Raji (cell line): ENCODE measurements around the gene KIFAP3.

Experiments
- POLR2A ChIP-seq: IDR thresholded peaks from 2 replicates; pipeline ENCODE4 v1.6.1; 2011; ENCODE audit warnings: low read depth, low read length, control low read depth; ENCODE audit not compliant: insufficient read depth

Gene KIFAP3

DNA sequence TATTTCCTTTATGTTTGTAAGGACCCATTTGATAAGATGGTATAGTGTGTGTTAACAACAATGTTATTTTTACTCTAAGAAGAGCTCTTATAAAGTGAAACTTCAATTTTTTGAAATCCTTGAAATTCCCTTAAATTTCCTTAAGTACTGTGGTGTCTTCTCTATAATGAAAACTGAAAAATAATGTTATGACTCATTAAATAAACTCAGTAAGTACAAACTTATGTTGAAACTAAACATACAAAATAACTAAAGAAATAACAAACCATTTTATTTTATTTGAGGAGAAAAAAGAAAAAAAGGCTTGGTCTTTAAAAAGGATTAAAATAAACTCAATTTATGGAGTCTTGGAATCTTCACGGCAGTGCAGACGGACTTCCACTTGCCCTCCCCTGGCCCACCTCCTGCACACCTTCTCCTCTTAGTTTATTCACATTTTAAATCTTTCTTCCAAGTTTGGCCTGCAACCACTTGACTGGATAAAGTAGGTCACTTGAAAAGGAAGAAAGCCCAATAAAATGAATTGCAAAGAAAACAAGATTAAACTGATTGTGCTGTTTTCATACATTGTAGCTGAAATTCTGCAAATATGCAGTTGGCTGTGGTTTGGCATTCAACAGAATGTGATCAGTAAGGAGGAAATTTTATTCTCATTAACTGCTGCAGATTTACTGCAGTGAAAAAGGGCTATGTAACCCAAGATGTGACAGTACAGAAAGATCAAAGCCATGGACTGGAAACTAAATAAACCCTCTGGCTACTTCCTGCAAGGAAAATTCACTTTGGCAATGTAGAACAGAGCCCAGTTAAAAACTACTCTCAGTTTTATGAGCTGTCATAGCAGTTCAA, 132.3 kb downstream of the KIFAP3 start:
- no peak for TF ChIP-seq POLR2A

DNA sequence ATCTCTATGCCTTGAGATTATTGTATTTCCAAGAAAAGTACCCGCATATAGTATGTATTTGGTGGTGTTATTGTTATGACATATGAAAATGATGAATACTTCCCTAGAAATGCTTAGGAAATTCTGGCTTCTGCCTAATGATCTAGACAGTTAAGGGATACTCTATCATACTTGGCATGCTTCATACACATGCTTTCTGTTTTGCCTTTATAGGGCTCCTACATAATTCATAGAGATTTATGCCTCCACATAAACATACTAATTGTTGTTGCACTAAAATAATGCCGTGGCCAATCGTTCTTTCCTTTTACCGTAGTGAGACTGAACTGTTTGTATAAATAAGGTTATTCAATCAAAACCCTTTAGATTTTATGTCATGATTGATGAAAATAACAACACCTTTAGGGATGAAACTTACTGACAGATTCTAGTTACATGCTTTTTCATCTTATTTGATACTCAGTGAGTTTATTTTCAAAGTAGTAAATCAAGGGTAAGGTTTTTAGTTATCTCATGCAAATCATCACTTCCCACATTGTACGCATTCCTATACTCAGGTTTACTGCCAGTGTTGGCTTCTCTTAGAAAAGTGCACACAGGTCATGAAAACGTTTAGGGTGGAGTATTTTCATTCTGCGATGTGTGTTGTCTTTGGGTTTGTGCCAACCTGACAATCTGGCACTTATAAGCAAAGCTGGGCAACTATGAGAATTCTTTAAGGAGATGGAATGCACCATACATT, 140.3 kb downstream of the KIFAP3 start:
- no peak for TF ChIP-seq POLR2A

DNA sequence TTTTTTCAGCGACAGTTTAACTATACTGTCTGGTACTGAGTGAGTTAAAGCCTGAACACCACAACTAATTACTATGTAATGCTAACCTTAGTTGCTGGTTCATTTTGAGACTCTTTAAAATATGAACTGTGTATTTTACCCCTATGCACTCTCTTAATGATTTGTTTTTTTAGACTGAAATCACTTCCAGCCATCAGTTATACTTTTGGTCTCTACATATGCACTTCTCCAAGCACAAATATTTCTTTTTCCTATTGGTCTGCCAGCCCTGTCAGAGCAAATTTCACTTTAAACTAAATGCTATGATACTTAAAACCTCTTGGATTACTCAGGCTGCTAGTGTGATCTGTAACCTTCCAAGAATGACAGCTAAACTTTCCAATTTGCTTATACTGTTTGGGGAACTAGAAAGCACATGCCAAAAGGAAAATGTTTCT, 142.7 kb downstream of the KIFAP3 start:
- no peak for TF ChIP-seq POLR2A

DNA sequence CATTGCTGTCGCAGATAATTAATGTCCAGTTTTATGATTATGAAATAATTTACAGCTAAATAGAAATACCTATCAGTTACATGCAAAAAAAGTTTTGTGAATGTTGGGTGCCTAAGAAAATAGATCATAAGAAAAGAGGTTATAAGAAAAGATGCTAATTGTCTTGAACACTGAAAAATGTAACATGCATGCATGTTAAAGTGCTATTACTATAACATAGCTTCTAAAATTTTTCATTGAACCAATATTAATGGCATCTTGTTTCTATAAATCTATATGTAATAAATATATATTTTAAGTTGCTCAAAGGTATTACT, 145.3 kb downstream of the KIFAP3 start:
- TF ChIP-seq POLR2A, result no peak

DNA sequence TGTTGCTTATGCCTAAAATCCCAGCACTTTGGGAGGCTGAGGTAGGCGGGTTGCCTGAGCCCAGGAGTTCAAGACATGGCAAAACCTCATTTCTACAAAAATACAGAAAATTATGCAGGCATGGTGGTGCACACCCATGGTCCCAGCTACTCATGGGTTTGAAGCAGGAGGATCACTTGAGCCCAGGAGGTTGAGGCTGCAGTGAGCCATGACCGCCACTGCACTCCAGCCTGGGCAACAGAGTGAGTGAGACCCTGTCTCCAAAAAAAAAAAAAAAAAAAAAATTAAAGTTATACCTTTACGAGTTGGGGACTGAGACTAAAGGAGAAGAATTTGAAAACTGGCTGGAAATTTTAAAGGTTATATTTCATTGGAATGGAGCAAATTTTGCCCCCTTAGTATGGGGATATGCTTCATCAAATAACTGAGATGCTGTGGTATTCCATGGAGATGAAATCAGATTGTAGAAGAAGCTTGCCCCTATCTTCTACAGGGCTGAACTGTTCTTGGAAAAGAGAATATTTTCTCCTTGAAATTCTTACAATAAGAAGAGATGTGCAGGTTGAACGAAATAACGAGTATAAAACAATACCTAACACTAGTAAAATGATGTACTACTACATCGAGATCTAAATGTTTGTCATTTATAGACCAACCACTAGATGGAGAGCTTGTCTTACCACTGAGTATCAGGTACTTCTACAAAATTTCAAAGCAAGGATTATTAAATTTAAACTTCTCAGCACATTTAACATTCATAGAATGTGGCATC, 145.9 kb downstream of the KIFAP3 start:
- no peak for TF ChIP-seq POLR2A

DNA sequence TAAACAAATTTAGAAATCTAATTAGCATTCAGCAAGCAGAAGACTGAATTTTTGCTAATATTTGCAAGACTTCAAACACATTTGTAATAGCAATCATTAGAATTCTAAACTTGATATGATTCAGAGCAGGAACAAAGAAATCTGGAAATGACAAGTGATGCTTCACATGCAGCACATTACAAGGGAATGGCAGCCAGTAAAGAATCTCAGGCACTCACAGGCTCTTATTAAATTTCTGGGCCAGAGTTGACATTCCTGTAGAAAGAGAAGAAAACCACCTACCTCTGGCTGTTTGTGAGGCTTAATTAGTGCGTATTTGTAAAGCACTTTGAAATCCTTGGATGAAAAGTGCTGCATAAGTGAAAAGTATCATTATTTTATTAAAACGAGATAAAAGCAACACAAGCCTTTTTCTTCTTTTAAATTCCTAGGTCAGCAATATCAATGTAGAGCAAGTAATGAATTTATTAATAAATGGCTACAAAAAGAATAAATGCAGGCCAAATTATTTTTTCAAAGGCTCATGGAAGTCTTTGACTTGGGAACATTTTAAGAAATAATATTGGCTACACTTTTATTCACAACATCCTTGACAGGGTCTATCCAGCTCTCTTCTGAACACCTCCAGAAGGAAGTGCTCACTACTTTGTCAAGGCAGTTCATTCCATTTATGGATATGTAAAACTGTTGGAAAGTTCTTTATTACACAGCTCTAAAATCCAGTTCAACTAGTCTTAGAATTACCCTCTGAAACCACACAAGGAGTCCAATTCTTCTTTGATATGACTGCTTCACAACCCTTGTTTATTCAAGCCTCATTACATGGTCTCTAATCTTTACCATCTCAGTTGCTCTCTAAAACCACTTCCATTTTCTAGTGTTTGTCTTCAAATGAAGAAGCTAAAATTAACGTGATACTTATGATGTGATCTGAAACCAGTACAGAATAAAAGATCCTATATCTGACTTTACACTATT, 148.7 kb downstream of the KIFAP3 start:
- no peak for TF ChIP-seq POLR2A

DNA sequence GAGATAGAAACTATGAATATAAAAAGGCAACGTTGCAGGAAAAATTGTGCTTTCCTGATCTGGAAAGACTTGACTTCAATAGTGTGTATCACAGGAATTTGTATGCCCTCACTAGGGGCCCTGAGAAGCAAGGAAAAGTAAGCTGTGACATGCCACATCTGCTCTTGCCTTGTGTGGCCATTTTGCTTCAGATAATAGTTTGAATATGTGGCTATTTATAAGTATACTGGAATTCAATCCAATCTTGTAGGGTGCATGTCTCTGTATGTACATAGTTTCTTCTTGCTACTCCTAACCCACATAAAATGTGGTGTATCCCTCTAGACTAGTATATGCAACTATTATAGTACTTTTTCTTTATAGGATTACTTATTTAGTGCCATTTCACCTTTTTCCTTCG, 149.7 kb downstream of the KIFAP3 start:
- no peak for TF ChIP-seq POLR2A

DNA sequence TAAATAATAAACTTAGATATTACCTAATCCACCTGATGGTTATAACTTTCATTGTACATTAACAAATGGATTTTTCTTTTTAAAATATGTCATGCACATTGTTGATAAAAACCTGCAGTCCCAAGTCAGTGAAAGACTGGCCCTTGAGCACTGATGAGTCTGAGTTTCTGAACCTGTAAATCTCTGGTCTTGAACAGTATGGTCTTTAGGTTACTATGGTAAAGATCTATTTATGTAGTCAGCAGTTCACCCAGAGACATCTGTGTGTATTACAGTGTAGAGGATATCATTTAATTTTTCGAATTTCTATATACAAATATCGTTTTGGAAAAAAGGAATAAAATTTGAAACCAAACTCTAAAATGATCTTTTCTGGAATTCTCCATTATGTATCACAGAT, 150.4 kb downstream of the KIFAP3 start:
- TF ChIP-seq POLR2A, result no peak

DNA sequence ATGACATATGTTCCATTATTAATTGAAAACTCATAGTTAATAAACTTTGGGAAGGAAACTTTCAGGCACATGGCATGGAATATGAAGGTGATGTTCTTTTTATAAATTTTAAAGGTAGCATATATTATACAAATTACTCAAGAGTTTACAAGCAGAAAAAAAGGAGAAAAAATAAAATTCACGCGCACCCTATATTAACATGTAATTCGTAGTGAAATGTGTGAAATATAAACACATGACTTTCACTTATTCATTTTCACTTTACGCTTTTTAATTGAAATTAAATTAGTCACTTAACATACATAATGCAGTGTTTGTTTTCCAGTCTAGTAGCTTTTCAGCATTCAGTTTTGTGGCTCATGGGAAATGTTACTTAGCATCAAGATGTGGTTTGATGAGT, 153.4 kb downstream of the KIFAP3 start:
- no peak for TF ChIP-seq POLR2A

DNA sequence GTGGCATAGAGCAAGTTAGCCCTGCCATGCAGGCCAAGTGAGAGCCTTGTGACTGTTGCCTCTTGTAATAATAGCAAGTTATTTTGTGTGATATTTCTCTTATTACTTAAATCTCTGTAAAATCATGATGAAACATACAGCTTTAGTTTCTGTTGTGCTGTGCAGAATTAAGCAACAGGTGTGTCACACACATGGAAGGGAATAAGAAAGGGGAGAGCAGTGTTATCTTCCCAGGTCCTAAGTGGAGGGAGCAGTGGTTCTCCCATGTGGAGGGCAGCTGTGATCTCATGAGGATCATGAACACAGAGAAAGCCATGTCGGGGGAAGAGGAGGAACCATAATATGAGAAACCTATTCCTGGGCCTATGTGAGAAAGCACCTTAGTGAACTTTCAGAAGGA, 155.6 kb downstream of the KIFAP3 start:
- no peak for TF ChIP-seq POLR2A

DNA sequence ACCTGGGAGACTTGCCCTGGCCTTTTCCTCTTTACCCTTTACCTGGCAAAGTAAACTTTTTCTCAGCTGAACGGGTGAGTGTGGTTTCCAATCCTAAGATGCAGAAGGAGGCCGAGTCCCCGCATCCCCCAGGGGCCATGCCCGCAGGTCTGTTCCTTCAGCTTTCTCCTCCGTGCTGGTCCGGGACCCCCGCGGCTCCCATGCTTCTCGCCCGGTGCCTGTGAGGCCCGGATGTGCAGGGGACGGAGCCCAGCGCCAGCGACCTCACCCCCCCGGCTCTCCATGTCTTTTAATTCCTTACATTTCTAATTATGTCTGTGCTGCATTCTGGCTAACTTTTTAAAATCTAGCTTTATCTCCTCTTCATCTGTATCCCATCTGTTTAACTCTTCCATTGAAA, 159.3 kb downstream of the KIFAP3 start:
- TF ChIP-seq POLR2A, result no peak

DNA sequence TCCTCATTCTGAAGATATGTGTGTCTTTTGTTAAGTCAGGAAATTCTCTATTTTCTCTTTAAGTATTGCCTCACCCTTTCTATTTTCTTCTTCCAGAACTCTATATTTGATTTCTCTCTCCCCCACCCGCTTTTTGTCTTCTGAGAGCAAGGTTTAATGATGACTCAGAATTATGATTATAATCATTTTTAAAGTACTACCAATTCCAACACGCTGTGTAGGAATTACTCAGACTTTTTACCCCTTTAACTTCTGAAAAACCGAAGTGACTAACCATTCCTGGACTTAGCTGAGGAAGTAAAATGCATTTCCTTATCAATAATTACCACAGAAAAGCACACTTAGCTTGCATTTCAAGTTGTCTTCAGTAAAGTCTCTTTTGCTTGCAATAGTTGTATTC, 160.0 kb downstream of the KIFAP3 start:
- no peak for TF ChIP-seq POLR2A

DNA sequence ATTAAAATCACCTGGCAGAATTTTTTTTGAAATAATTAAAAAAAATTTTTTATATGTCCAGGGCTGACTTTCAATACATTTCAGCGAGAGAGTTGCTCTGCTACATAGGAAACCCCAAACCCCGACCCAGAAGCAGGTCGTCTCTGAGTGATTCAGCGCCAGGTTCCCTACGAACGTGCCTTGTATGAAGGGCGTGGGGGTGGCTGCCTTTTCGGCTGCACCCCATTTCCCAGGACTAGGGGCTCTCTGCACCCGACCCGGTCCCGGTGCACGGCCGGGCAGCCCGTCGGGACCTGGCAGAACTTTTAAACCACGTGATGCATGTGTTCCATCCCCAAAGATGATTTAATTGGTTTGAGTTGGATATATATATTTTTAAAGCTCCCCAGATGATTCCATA, 165.0 kb downstream of the KIFAP3 start:
- TF ChIP-seq POLR2A, result no peak

DNA sequence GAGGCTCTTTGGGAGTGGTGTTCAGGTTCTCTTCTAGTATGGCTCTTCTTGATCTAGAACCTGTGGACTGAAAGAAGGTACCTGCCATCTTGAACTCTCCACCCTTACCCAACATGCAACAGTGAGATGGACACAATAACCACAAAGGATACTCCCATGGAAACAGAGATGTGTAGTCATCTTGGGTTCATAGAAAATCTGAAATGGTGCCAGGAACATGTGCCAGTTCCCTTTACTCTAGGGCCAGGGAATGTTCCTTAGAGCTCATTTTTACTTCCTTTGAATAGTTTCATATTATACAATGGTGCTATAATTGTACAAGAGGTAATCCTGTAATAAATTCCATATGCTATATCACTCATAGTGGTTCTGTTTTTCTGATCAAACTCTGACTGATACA, 167.6 kb downstream of the KIFAP3 start:
- TF ChIP-seq POLR2A, result no peak

DNA sequence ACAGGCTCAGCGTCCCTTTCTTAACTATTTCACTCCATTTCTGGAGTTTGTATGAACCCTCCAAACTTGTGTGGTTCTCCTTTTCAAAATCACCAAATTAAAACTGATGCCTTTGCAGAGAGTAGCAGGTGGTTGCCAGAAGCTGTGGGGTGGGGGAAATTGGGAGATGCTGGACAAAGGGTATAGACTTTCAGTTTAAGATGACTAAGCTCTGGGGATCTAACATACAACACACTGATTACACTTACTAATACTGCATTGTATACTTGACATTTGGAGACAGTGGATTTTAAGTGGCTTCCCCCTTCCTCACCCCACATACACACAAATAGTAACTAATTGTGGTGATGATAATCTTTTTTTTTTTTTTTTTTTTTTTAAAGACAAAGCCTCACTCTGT, 169.7 kb downstream of the KIFAP3 start:
- no peak for TF ChIP-seq POLR2A
